Kidney tubule cell (primary cell): ENCODE data around the gene KIDINS220.

Experiments
- DNase-seq: peaks from one replicate; pipeline ENCODE4 v3.0.0-alpha.2; 2018; ENCODE audit warnings: low spot score

KIDINS220 gene

GRCh38 chr2:8836971-8837794 is at the start of gene KIDINS220:
Gene KIDINS220, minus strand, starts transcription at chr2:8837613. Its CDS starts 10,520 bp downstream, at chr2:8827093.
- DNase-seq, result peak; percentile 85

DNA sequence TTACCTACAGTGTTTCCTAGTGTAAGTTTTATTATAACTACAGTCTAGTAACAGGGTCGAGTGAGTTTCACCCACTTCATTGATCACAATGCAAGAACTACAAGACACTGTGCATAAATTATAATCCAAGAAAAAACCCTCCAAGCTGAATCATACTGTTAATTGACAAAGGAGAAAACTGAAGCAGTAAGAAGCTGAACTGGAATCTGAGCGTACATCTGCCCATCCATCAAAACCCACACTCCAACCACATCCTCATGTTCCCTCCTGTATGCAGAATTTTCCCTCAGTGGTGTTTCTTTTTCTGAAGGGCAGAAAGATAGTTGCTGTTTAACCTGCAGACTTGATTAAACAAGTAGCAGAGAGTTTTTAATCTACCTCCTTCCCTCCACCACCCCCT is 49.5 kb upstream of the KIDINS220 start:
- DNase-seq, result peak; percentile 44

- DNase-seq, result no peak
Measured at GRCh38 chr2:8886202-8886518, 48.7 kb upstream of the KIDINS220 start.

- DNase-seq, result no peak
Measured at GRCh38 chr2:8885449-8886201, 48.2 kb upstream of the KIDINS220 start.

GRCh38 chr2:8884812-8885211 is 47.4 kb upstream of the KIDINS220 start:
- no peak for DNase-seq

GRCh38 chr2:8882094-8882493 is 44.7 kb upstream of the KIDINS220 start:
- DNase-seq, result peak; percentile 42

DNA sequence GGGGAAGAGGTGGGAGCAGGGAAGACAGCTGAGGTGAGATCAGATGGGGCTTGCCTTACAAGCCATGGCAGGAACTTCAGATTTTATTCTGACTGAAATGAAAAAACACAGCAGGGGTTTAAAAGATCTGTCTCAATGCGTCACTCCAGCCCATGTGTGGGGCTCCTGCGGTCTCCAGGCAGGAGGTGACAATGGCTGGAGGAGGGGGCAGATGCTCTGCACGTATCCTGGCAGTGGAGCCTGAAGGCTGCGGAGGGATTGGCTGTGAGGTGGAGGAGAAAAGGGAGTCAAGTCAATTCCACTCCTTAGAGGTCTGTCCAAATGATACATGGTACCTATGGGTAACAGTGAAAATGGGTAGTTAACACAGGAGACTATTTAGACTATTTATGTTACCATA is 40.5 kb upstream of the KIDINS220 start:
- DNase-seq, result no peak

- no peak for DNase-seq
Measured at GRCh38 chr2:8877332-8877731, 39.9 kb upstream of the KIDINS220 start.

GRCh38 chr2:8876628-8877027 is 39.2 kb upstream of the KIDINS220 start:
- no peak for DNase-seq

GRCh38 chr2:8872821-8873432 is 35.5 kb upstream of the KIDINS220 start:
- DNase-seq, result peak; percentile 66

- DNase-seq, result no peak
Measured at GRCh38 chr2:8870441-8870840, 33.0 kb upstream of the KIDINS220 start.

DNA sequence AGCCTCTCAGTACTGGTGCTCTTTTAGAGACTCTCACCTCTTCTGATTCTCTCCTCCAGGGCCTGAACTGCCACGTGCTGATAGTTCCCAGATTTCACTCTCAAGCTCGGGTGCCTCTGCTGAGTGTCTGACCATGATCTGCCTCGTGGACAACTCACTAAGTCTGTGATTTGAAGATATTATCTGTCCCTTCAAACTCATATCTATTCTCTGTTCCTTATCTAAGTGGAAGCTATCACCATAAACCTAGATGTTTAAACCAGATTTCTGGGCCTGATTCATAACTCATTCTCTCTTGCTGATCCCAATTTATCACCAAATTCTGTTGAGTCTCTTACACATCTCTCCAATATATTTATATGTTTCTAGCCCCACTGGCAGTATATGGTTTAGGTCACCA is 29.9 kb upstream of the KIDINS220 start:
- no peak for DNase-seq

GRCh38 chr2:8863331-8863953 is 26.0 kb upstream of the KIDINS220 start:
- DNase-seq, result no peak

- DNase-seq, result no peak
Measured at GRCh38 chr2:8862230-8862629, 24.8 kb upstream of the KIDINS220 start.

- no peak for DNase-seq
Measured at GRCh38 chr2:8861797-8862196, 24.4 kb upstream of the KIDINS220 start.

GRCh38 chr2:8860239-8860638 is 22.8 kb upstream of the KIDINS220 start:
- peak; percentile 59 for DNase-seq

DNA sequence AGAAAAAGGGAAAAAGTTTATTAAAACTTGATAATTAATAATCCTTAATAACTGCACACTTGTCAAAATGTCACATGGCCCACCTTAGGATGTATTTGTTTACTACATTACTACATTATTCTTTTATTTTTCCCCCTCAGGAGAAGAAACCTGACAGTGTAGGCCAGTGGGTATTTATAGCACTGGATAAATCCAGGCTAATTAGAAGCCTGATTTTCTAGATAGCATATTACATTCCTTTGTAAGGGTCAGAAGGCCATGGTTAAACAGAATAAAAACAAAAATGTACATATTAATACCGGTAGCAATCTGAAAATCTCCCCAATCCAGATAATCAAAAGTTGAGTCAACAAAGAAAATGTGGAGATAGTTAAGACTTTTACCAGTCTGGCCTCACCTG is 21.5 kb upstream of the KIDINS220 start:
- DNase-seq, result no peak

DNA sequence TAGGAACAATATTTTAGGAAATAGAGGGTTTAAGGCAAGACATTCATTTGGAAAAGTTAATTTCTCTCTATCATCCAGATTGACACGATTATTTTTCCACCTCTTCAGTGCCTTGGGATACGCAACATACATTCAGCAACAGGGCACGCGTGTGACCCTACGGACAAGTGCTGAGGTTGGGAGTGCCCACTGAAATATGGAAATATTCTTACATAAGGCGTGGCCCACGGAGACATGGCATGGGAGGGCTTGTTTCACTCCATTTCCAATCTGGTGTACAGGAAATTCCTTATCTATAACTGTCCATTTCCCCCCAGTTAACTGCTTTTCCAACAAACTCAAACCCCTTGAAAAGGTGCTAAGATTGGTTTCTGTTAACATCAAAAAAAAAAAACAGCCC is 20.9 kb upstream of the KIDINS220 start:
- no peak for DNase-seq

DNA sequence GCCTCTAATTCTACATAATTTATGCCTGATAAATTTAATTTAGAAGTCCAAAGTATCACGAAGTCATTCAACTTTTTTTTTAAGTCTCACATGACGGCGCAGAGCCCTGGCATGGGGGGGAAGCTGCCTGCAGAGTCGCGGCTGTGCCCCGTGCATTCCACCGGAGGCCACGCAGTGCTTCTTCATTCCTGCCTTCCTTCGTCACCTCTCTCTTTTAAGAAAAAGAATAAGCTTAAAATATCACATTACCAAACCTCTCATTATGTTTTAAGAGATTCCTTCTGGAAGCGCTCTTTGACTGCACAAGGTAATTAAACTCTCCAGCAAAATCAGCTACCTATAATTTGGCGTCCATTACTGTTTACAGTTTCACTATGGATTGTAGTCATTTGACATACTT is 20.3 kb upstream of the KIDINS220 start:
- peak; percentile 74 for DNase-seq

GRCh38 chr2:8856176-8856575 is 18.8 kb upstream of the KIDINS220 start:
- no peak for DNase-seq

GRCh38 chr2:8855010-8855409 is 17.6 kb upstream of the KIDINS220 start:
- DNase-seq, result no peak

DNA sequence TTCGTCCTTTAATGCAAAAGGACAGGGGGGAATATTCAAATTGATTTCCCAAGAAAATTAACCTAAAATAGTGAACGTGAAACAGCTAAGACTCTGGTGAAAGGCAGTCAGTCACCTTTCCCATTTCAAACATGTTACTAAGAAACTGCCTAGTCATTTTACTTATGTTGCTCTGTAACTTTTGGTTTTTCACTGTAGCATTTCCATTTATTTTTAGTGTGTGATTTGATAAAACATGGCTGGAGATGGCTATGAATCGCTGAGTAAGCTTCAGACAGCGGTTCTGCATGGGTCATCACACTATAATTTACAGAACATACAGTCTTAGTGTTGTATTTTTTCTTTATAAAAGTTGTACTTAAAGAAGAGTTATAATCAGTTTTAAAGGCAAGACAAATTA is 16.0 kb upstream of the KIDINS220 start:
- no peak for DNase-seq
